Right lung (tissue), 5 donors: Measurements from ENCODE around the gene BTAF1. TPM values are rescaled to one million over a fixed set of nuclear protein-coding genes. Genes with fewer than 3 reads are reported as not detected.

Experiments used
- DNase-seq, 2 donors: peaks; one replicate each; pipeline ENCODE4 v3.0.0-alpha.2; 2013
- polyA plus RNA-seq, 5 donors: library from polyadenylated mRNA; unstranded; fragments of 120-200 nt; gene quantifications; one replicate each; pipeline versions ENCODE4 v1.2.1 to v1.2.3, GENCODE V29; 2013; ENCODE audit warnings: inconsistent platforms in 1 of 5, low replicate concordance in 1 of 5; ENCODE audit not compliant: insufficient read length in 5 of 5, insufficient read depth in 1 of 5

BTAF1 gene
- polyA plus RNA-seq, 5 donors, result 34.2 to 61.6 (median 55.2) TPM

DNA sequence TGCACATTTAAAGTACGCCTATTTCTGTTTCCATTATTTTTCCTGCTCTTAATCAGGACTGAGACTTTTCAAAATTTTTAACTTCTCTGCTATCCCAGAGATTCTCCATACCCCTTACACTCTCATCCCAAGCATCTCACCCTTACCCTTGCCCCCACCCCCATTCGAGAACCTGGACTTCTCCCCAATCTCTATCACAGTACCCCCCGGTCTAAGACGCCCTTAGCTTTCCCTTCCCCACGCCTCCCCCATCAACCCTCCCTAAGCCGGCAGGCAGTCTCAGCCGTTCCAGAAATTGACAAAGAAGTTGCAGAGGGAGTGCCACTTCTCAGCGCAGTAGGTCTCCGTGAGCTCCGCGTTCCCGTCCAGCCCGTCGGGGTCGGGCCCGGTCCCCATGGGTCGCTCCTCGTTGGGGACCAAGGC is 15.6 kb upstream of the BTAF1 start:
- no peak for DNase-seq

GRCh38 chr10:91908337-91909116 is 15.0 kb upstream of the BTAF1 start:
- DNase-seq, result peak; percentile 82 to 83

GRCh38 chr10:91909117-91909677 is 14.4 kb upstream of the BTAF1 start, which contains the start of gene FGFBP3:
FGFBP3 (minus strand) TSS chr10:91909486; CDS start chr10:91908969, 517 bp downstream.
- peak; percentile 49 to 50 for DNase-seq

DNA sequence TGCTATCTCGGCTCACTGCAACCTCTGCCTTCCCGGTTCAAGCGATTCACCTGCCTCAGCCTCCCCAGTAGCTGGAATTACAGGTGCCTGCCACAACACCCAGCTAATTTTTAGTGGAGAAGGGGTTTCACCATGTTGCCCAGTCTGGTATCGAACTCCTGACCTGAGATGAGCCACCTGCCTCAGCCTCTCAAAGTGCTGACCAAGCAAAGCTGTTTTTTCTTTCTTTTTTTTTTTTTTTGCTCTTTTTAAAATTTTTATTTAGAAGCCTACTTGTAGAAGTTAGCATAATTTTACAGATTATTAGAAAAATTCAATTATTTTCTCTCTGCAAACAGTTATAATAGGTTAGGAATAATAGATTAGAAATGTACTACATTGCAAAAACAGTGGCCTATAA is 13.1 kb upstream of the BTAF1 start:
- DNase-seq, result no peak

- no peak for DNase-seq
Measured at GRCh38 chr10:91919651-91920050, 3.9 kb upstream of the BTAF1 start.

- DNase-seq, result peak; percentile 12 to 17
Measured at GRCh38 chr10:91924212-91925021, 847 bp downstream of the BTAF1 start.

- DNase-seq, result peak in 1 of 2 donors; percentile 4
Measured at GRCh38 chr10:91925022-91925320, 1.4 kb downstream of the BTAF1 start.

DNA sequence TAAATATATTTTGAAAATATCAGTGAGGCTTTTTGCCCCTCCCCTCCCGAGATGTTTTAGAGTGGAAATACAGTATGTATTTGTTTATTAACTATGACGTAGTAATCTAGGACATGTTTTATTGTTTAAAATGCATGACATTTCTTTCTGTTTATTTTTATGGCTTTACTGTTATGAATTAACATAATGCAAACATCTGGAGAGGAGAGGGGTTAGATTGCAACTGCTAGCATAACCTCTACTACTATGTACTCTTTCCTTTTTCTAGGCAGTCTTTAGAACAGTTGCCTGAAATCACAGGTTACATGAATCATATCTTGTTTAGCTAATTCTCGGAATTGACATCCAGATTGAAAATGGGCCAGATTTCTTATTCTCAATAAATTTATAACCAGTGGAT is 7.4 kb downstream of the BTAF1 start:
- DNase-seq, result no peak

DNA sequence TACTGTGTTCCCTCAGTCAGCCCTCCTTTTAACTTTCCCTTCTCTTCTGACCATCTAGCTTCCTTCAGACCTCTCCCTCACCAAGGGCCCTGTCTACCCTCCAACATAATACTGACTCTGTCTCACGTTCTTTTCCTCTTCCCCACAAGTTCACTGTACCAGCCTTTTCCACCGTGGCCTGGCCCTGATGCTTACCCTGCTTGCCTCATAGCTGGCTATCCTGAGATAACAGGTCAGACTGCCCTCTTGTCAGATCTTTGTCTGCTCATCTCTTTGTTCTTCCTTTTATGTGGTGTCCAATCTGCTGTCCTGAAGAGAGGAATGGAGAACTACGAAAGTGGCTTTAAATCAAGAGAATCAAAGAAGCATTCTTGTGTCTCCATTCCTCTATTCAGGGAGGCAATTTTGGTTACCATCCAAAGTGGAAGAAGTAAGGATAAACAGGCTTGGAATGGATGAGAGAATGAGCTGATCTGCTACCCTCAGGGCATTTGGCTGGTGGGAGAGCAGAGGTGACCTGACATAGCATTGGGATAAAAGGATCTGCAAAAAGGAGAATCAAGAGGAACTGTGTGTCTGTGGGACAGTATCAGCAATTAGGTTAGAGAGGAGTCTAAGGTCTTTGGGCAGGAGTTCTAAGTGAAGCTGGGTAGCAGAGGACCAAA is 8.1 kb downstream of the BTAF1 start:
- DNase-seq, result no peak

- DNase-seq, result no peak
Measured at GRCh38 chr10:91932737-91933136, 9.2 kb downstream of the BTAF1 start.

GRCh38 chr10:91935886-91936285 is 12.3 kb downstream of the BTAF1 start:
- DNase-seq, result no peak

DNA sequence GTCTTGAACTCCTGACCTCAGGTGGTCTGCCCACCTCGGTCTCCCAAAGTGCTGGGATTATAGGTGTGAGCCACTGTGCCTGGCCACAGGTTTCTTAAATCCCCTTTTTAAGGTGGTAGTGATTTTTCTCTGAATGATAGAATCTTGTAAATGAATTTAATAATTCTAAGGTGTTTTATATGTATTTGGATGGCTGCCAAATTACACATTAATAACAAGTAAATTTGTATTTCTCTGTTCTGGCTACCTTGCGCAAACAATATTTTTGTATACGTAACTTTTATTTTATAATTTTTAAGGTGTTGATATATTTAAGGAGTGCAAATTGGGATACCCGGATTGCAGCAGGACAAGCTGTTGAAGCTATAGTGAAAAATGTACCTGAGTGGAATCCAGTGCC is 16.1 kb downstream of the BTAF1 start:
- no peak for DNase-seq

DNA sequence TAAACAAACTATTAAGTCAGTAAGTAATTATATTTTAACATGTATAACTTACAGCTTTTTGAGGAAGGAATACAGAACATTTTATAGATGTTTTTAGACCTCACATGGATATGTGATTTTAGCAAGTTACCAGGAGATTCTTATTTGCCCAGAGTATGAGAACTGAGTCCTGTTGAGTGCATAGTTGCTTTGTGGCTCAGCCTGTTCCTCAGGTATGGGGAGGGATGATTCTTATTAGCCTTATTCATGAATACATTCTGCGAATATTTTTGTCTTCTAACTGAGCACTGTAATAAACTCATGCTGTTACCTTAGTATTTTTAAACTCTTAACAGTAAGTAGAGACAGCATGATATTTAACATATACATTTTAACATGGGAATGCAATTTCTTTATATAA is 17.9 kb downstream of the BTAF1 start:
- no peak for DNase-seq

DNA sequence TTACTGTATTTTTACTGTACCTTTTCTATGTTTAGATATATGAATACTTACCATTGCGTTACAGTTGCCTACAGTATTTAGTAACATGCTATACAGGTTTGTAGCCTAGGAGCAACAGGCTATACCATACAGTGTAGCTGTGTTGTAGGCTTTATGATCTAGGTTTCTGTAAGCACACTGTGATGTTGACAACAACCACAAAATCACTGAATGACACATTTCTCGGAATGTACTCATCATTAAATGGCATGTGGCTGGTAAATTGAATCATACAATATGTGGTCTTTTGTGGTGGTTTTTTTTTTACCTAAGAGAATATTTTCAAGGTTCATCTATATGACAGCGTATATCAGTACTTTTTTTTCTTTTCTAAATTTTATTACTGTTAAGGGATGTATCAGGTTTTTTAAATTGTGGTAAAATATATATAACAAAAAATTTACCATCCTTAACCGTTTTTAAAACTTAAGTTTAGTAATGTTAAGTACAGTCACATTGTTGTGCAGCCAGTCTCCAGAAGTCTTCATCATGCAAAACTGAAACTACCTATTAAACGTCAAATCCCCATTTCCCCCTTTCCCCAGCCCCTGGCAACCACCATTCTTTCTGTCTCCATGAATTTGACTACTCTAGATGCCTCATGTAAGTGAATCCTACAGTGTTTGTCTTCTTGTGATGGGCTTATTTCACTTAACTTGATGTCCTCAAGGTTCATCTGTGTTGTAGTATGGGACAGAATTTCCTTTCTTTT is 21.5 kb downstream of the BTAF1 start:
- no peak for DNase-seq

DNA sequence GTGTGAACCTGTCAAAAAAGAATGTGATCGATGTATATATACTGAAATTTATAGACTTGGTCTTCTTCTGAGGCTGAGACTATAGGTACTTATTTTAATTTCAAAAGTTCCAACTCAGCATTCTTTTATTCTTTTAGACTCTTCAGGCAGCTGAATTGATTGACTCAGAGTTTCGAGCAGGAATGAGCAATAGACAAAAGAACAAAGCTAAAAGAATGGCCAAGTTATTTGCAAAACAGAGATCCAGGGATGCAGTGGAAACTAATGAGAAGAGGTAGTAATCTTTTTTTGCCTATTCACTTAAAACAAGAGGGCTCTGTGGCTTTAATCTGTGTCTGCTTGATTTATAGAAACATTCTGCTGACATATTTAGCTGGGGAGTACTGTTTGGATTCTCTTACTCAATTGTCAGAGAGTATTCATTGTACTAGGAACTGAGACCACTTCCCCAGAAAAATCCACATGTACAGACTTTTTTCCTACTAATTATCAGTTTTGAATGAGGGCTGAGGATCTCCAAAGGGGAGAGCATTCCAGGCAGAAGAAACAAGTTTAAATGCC is 30.1 kb downstream of the BTAF1 start:
- no peak for DNase-seq

DNA sequence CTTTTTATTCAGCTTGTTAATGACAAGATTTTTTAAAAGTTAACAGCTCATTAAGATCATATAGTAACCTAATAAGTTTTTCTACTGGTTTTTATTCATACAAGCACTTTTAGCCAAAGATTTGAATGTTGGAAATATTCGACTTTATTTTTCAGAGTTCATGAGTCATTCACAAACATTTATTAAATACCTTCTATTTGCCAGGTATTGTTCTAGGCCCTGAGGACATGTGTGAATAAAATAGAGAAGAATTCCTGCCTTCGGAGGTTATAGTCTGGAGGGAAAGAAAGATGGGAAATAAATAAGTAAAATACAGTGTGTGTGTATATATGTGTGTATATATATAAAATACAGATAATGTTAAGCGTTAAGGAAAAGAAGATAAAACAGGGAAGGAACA is 31.5 kb downstream of the BTAF1 start:
- no peak for DNase-seq

DNA sequence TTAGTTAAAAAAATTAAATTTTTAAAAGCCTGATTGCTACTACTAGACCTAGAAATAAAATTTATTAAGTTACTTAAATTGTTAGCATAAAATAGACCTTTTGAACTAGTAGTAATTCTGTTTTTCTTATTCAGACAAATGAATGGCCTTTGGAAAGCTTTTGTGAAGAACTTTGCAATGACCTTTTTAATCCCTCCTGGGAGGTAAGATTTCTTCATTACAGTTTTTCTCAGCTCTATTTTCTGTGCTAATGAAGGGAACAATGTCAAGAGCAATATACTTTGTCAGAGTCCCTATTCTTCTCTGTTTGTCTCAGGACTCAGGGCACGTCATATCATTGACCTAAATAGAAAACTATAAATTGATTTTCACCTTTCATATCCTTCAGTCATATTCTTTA is 33.5 kb downstream of the BTAF1 start:
- DNase-seq, result no peak

- DNase-seq, result no peak
Measured at GRCh38 chr10:91969297-91969696, 45.7 kb downstream of the BTAF1 start.

GRCh38 chr10:91974960-91975359 is 51.4 kb downstream of the BTAF1 start:
- DNase-seq, result no peak

DNA sequence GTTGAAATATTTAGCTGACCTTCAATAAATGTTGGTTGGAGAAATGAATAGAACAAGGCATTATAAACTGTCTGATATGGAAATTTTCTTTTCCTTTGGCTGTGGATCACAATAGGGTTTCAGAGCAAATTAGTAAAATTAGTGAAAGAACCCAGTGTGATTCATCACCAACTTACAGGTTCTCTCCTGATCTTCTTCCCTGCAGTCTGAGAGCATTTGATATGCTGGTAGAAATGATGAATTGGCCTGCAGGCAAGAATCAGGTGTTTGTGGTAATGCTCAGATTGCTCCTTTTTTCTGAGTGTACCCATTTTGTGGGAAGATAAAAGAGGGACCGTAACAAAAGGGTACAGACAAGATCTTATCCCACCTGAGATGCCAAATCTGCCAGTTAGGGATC is 51.9 kb downstream of the BTAF1 start:
- no peak for DNase-seq
